HepG2 (cell line): ENCODE measurements around the gene MVP. TPM values are rescaled to one million over a fixed set of nuclear protein-coding genes. Genes with fewer than 3 reads are reported as not detected.

Source experiments
- ATF2 ChIP-seq: sonication (generic); formaldehyde crosslinking; IDR thresholded peaks from 2 replicates; pipeline ENCODE4 v1.4.0; 2020; ENCODE audit warnings: missing genetic modification reagents
- CENPBD1 ChIP-seq: sonication (generic); formaldehyde crosslinking; IDR thresholded peaks from 2 replicates; pipeline ENCODE4 v1.8.0; 2022; ENCODE audit warnings: missing genetic modification reagents, low read depth, mild to moderate bottlenecking, borderline replicate concordance
- FOXC1 ChIP-seq: sonication (generic); formaldehyde crosslinking; IDR thresholded peaks from 2 replicates; pipeline ENCODE4 v1.8.0; 2022; ENCODE audit warnings: mild to moderate bottlenecking, missing genetic modification reagents, borderline replicate concordance
- FOXK1 ChIP-seq: sonication (generic); formaldehyde crosslinking; IDR thresholded peaks from 2 replicates; pipeline ENCODE4 v1.4.0; 2020; ENCODE audit warnings: low read depth, missing genetic modification reagents, borderline replicate concordance
- HOXA5 ChIP-seq: sonication (generic); formaldehyde crosslinking; IDR thresholded peaks from 2 replicates; pipeline ENCODE4 v1.4.0; 2020; ENCODE audit warnings: missing genetic modification reagents
- KLF9 ChIP-seq: IDR thresholded peaks from 2 replicates; pipeline ENCODE4 v1.6.1; 2016; ENCODE audit warnings: low read depth
- NCOA5 ChIP-seq: sonication (generic); formaldehyde crosslinking; IDR thresholded peaks from 2 replicates; pipeline ENCODE4 v1.4.0; 2020; ENCODE audit warnings: missing genetic modification reagents
- NFYC ChIP-seq: IDR thresholded peaks from 2 replicates; pipeline ENCODE4 v1.6.1; 2016; ENCODE audit warnings: missing genetic modification reagents, missing compliant biosample characterization
- TBX3 ChIP-seq: fragments of 450-650 bp; IDR thresholded peaks from 2 replicates; pipeline ENCODE4 v1.6.1; 2017; ENCODE audit warnings: antibody characterized with exemption, mild to moderate bottlenecking, inconsistent platforms, borderline replicate concordance
- TFDP2 ChIP-seq: sonication (generic); formaldehyde crosslinking; IDR thresholded peaks from 2 replicates; pipeline ENCODE4 v1.4.0; 2020; ENCODE audit warnings: missing genetic modification reagents
- U2AF1 ChIP-seq: fragments of 200-400 bp; formaldehyde crosslinking; optimal IDR thresholded peaks from 2 replicates; pipeline ENCODE3; 2017; ENCODE audit warnings: mild to moderate bottlenecking, low read depth, low read length
- ZBED4 ChIP-seq: sonication (generic); formaldehyde crosslinking; IDR thresholded peaks from 2 replicates; pipeline ENCODE4 v1.4.0; 2020; ENCODE audit warnings: missing genetic modification reagents, borderline replicate concordance
- ZFP82 ChIP-seq: sonication (generic); formaldehyde crosslinking; IDR thresholded peaks from 2 replicates; pipeline ENCODE4 v1.5.1; 2020; ENCODE audit warnings: mild to moderate bottlenecking, missing genetic modification reagents, borderline replicate concordance
- ZNF101 ChIP-seq: sonication (generic); formaldehyde crosslinking; IDR thresholded peaks from 2 replicates; pipeline ENCODE4 v1.4.0; 2020; ENCODE audit warnings: mild to moderate bottlenecking, low read depth, missing genetic modification reagents, borderline replicate concordance
- ZNF260 ChIP-seq: sonication (generic); formaldehyde crosslinking; IDR thresholded peaks from 2 replicates; pipeline ENCODE4 v1.4.0; 2020; ENCODE audit warnings: missing genetic modification reagents, low read depth, mild to moderate bottlenecking, borderline replicate concordance
- ZNF431 ChIP-seq: sonication (generic); formaldehyde crosslinking; IDR thresholded peaks from 2 replicates; pipeline ENCODE4 v1.9.0; 2022; ENCODE audit warnings: missing genetic modification reagents, low read depth, mild to moderate bottlenecking, borderline replicate concordance
- ZNF615 ChIP-seq: sonication (generic); formaldehyde crosslinking; IDR thresholded peaks from 2 replicates; pipeline ENCODE4 v1.5.0; 2020; ENCODE audit warnings: mild to moderate bottlenecking, missing genetic modification reagents, borderline replicate concordance
- ZNF776 ChIP-seq: sonication (generic); formaldehyde crosslinking; IDR thresholded peaks from 2 replicates; pipeline ENCODE4 v1.4.0; 2020; ENCODE audit warnings: mild to moderate bottlenecking, missing genetic modification reagents
- ZUFSP ChIP-seq: sonication (generic); formaldehyde crosslinking; IDR thresholded peaks from 2 replicates; pipeline ENCODE4 v1.9.0; 2021; ENCODE audit warnings: missing genetic modification reagents, mild to moderate bottlenecking, borderline replicate concordance
- polyA plus RNA-seq, 8 experiments: library from polyadenylated mRNA; depleted of rRNA in 3 of 8; stranded (reverse) in 7 of 8; unstranded in 1 of 8; fragments of >200 nt; fragmentation: Illumina TruSeq in 4 of 8; extraction: Trizol in 4 of 8; gene quantifications; 2 replicates each; pipeline versions ENCODE4 v1.2.1 to v1.2.3, GENCODE V29; 2011 to 2016; ENCODE audit warnings: low read depth in 4 of 8, missing spikeins in 1 of 8, mixed read lengths in 1 of 8; ENCODE audit not compliant: insufficient read depth in 1 of 8
- total RNA-seq, 5 experiments: library from RNA; depleted of rRNA; stranded (reverse); fragments of >200 nt; fragmentation: Illumina TruSeq; extraction: Trizol; gene quantifications; 2 replicates each; pipeline ENCODE4 v1.2.3, GENCODE V29; 2016; ENCODE audit warnings: low read depth in 1 of 5

MVP gene
- total and polyA plus RNA-seq, 2 of the 13 experiments (the other 11 are each of a cell fraction or from before 2014, with no cell fraction given) = 22.9 to 43.5 TPM

GRCh38 chr16:29815793-29816693, 4.2 kb upstream of the MVP start, which contains the start of gene PAGR1 (continued):
- no peak for TF ChIP-seq U2AF1
- no peak; the same call in 1 of the 2 replicates for TF ChIP-seq ZNF615 (CRISPR knock-in tag)
- peak; percentile 98 for TF ChIP-seq TFDP2 (CRISPR knock-in tag)
- TF ChIP-seq ATF2 (CRISPR knock-in tag) = peak; percentile 87; the same call in 1 of the 2 replicates
- TF ChIP-seq CENPBD1 = no peak
- no peak; the same call in 1 of the 2 replicates for TF ChIP-seq KLF9 (CRISPR knock-in tag)
- TF ChIP-seq ZFP82 (CRISPR knock-in tag) = no peak
- peak; percentile 89; the same call in 1 of the 2 replicates for TF ChIP-seq ZNF776 (CRISPR knock-in tag)
- TF ChIP-seq FOXK1 (CRISPR knock-in tag) = peak; percentile 80; the same call in 1 of the 2 replicates
- no peak for TF ChIP-seq ZNF260
- no peak for TF ChIP-seq TBX3
- TF ChIP-seq NFYC (CRISPR knock-in tag) = peak; percentile 59; the same call in 1 of the 2 replicates
- TF ChIP-seq FOXC1 = 0 out of 2 replicates have a peak, but pooled peaks have one; percentile 24
- no peak for TF ChIP-seq NCOA5 (CRISPR knock-in tag)
- peak; percentile 59; the same call in 1 of the 2 replicates for TF ChIP-seq ZNF101 (CRISPR knock-in tag)
- no peak for TF ChIP-seq ZNF431
- peak; percentile 75; the same call in 1 of the 2 replicates for TF ChIP-seq ZBED4 (CRISPR knock-in tag)
- TF ChIP-seq HOXA5 (CRISPR knock-in tag) = peak; percentile 87
- no peak for TF ChIP-seq ZUFSP (CRISPR knock-in tag)
